Measurements from ENCODE around the gene CYLD. TPM values are rescaled to one million over a fixed set of nuclear protein-coding genes. Genes with fewer than 3 reads are reported as not detected.

Gene CYLD
- total RNA-seq, 1 experiment from 2014 or later: 11.9 TPM

DNA sequence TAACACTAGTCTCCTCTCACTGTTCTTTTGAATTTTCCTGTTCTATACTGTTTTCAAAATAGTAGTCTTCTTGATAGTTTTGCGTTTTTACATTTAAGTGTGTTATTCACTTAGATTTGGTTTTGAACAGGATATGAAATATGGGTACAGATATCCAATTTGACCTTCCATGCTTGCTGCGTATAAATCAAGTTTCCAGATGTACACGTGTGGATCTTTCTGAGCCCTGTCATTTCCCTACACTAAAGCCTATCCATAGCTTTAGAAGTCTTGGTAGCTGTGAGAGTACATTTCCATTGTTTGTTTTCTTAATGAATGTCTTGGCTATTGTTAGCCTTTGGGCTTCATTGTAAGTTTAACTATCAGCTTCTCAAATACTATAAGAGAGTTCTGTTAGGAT lies 20.4 kb downstream of the CYLD start:
- ChIA-PET POLR2A (no interaction called here), RAD21 (ENCODE audit: low non-redundant PET in 1 of 2, low total read pairs in 2 of 2, uncharacterized antibody in 2 of 2, unreplicated experiment in 2 of 2) (no interaction called here), CTCF (interaction anchor here (0.8 to 1.2 kb wide), 2 partner anchors 44 to 97 kb away, joined by 3 to 4 read pairs; no protein-coding TSS in a partner anchor)
- intact Hi-C loops (cut with micrococcal nuclease): no loop called here
- Histone ChIP-seq H3K36me3 (ENCODE audit: control insufficient read depth in 1 of 2, insufficient read depth in 2 of 2, low read length in 2 of 2) (no peaks in the 10 kb centered on the region), H3K9me3 (ENCODE audit: control insufficient read depth in 1 of 2, insufficient read depth in 1 of 2, low read depth in 1 of 2, low read length in 2 of 2) (peaks cover 0 to 3% of the 10 kb centered on the region in 2 experiments; a peak in 1 of 4 replicates), H3K4me3 (replicated peaks in 1 of 2; ENCODE audit: low read depth in 1 of 2, low read length in 2 of 2) (no peak overlapping the region), H3K27ac (ENCODE audit: low read depth, low read length) (no peak overlapping the region), H3K4me2 (ENCODE audit: low read length) (no peak overlapping the region), H4K20me1 (ENCODE audit: insufficient read depth) (no peaks in the 10 kb centered on the region), H3K4me1 (ENCODE audit: control insufficient read depth in 1 of 2, insufficient read depth in 2 of 2, low read length in 2 of 2) (no peaks in the 10 kb centered on the region), H3K27me3 (ENCODE audit: insufficient read depth, low read length) (no peaks in the 10 kb centered on the region), H3K9me2 (ENCODE audit: insufficient read depth) (no peaks in the 10 kb centered on the region), H2AFZ (ENCODE audit: low read depth, low read length, poor library complexity, severe bottlenecking) (no peak overlapping the region), H3K9ac (ENCODE audit: low read length) (no peak overlapping the region), H3K79me2 (ENCODE audit: insufficient read depth, low read length) (no peaks in the 10 kb centered on the region)
- DNase-seq (ENCODE audit: low read depth, low spot score): no peak
- no peak for ATAC-seq
- TF ChIP-seq CEBPB (IDR thresholded peaks at IDR 0.05; ENCODE audit: low read depth): no peak
- no peak for TF ChIP-seq JUND (IDR thresholded peaks at IDR 0.05)
- TF ChIP-seq SRF (IDR thresholded peaks at IDR 0.05; ENCODE audit: low read depth): no peak
- no peak for TF ChIP-seq ZFX (IDR thresholded peaks at IDR 0.05)
- no peak for TF ChIP-seq EGR1 (IDR thresholded peaks at IDR 0.05; ENCODE audit: low read depth)
- TF ChIP-seq, protein P1, sequence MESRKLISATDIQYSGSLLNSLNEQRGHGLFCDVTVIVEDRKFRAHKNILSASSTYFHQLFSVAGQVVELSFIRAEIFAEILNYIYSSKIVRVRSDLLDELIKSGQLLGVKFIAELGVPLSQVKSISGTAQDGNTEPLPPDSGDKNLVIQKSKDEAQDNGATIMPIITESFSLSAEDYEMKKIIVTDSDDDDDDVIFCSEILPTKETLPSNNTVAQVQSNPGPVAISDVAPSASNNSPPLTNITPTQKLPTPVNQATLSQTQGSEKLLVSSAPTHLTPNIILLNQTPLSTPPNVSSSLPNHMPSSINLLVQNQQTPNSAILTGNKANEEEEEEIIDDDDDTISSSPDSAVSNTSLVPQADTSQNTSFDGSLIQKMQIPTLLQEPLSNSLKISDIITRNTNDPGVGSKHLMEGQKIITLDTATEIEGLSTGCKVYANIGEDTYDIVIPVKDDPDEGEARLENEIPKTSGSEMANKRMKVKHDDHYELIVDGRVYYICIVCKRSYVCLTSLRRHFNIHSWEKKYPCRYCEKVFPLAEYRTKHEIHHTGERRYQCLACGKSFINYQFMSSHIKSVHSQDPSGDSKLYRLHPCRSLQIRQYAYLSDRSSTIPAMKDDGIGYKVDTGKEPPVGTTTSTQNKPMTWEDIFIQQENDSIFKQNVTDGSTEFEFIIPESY (IDR thresholded peaks at IDR 0.05; ENCODE audit: extremely low read depth, insufficient replicate concordance, low read length): no peak
- TF ChIP-seq CBX3 (IDR thresholded peaks at IDR 0.05; ENCODE audit: low read depth): no peak
- no peak for TF ChIP-seq YY1 (IDR thresholded peaks at IDR 0.05; ENCODE audit: extremely low read depth, insufficient replicate concordance, low read depth, low read length)
- TF ChIP-seq, protein P2, sequence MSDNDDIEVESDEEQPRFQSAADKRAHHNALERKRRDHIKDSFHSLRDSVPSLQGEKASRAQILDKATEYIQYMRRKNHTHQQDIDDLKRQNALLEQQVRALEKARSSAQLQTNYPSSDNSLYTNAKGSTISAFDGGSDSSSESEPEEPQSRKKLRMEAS (IDR thresholded peaks at IDR 0.05): no peak
- TF ChIP-seq SP1 (IDR thresholded peaks at IDR 0.05; ENCODE audit: low read depth): no peak
- TF ChIP-seq TCF7L2 (IDR thresholded peaks at IDR 0.05; ENCODE audit: borderline replicate concordance, extremely low read depth, insufficient read depth, insufficient read length): no peak
- TF ChIP-seq EZH2phosphoT487 (IDR thresholded peaks at IDR 0.05; ENCODE audit: borderline replicate concordance): no peak
- TF ChIP-seq POLR2A (IDR thresholded peaks at IDR 0.05; ENCODE audit: borderline replicate concordance, extremely low read depth, insufficient read depth, insufficient read length): no peak
- TF ChIP-seq, protein P3, sequence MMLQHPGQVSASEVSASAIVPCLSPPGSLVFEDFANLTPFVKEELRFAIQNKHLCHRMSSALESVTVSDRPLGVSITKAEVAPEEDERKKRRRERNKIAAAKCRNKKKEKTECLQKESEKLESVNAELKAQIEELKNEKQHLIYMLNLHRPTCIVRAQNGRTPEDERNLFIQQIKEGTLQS (IDR thresholded peaks at IDR 0.05): no peak
- TF ChIP-seq SIN3A (IDR thresholded peaks at IDR 0.05; ENCODE audit: low read depth): no peak
- TF ChIP-seq ZNF274 (IDR thresholded peaks at IDR 0.05; ENCODE audit: low read depth, low read length): no peak
- no peak for TF ChIP-seq FOSL1 (IDR thresholded peaks at IDR 0.05; ENCODE audit: low read depth)
- TF ChIP-seq POLR2AphosphoS5 (IDR thresholded peaks at IDR 0.05; ENCODE audit: low read depth, low read length): no peak
- BruUV-seq (replicated peaks): no TSS peak
